HG02943 (cell line): Measurements from ENCODE around the gene DNM2.

ENCODE experiments used
- ATAC-seq: cut with Tn5 transposase; IDR thresholded peaks from one replicate; pipeline ENCODE4 v1.9.1; 2021; ENCODE audit warnings: mild to moderate bottlenecking, low read depth, moderate library complexity; ENCODE audit not compliant: unreplicated experiment

The DNM2 gene

DNA sequence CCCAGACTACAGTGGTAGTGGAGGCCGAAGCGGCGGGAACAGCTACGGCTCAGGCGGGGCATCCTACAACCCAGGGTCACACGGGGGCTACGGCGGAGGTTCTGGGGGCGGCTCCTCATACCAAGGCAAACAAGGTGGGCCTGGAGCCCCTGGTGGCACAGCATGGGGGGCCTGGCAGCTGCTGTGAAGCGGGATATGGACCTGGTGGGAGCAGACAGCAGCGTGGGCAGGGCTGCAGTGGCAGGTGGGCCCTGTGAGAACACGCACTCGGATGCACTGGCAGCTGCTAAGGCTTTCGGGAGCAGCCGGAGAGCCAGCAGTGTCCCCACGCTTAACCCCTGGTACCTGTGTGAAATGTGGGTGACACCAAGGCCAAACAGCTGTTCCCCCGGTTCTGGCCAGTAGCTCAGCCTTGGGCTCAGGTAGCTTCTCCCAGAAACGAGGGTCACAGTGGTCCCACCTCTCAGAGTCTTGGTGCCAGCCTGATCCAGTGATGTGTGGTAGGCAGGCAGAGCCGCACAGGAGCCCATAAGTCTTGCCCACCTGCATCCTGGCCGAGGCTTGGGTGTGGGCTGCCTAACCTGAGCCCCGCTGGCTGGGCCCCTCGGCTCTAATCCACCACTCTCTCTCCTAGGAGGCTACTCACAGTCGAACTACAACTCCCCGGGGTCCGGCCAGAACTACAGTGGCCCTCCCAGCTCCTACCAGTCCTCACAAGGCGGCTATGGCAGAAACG is 29.2 kb upstream of the DNM2 start:
- ATAC-seq: no peak

DNA sequence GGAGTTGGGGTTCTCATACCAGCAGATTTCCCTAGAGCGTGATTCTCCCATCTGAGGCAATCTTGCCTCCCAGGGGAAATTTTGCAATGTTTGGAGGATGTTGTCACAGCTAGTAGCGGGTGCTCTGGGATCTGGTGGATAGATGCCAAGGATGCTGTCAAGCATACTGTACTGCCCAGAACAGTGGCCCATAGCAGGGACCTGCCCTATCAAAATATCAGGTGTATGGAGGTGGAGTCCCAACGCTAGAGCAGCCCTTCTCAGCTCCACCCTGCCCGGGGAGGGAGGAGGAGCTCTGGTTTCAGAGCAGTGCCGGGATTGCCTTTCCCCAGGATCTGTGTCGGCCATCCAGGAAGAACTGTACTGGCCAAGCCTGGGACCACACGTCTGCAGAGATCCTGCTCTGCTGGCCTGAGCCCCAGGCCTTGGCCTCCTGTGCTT is 27.5 kb upstream of the DNM2 start:
- ATAC-seq: no peak

DNA sequence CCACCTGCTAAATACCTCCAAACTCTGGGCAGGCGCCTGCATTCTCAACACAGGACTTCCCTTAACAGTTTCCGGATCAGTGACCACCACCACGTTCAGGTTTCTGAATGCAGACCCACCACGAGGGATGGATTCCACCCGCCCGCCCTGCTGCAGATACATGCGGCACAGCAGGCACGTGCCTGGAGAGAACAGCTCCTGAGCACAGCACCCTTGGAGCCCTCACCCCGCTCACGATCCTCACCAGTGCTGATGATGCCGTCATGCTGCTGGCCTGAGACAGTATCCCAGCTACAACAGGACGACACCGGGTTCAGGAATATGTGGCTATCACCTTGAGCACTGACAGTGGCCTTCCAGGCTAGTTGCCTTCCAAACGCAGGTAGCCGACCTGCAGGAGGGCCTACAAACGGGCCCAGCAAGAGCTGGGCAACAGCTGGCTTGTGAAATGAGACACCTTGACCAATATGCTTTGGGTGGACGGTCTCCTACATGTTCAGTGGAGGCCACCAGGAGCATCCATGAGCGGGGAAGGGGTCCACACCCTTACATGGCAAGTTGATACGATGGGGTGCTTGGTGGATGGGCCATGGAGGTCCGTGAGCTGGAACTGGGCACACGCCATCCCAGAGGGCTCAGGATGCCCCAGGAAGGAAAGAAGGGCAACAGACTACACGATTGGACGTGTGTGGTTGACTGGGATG is 26.5 kb upstream of the DNM2 start:
- no peak for ATAC-seq

DNA sequence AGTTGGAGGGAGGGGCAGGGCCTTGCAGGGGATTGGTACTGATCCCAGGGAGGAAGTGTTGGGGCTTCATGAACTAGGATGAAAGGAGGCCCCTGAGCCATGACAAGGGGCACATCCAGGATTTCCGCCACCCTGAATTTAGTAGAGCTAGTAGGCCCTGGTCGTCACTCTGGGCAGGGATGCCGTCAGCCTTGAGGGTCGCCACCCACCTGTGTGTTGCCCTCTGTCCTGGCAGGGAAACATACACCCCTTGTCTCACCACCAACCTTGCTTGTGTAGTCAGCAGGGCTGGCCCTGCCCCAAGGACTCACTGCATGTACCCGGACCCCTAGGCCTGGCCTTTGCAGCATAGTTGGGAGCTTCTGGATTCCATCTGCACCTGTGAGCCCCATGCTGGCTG is 26.0 kb upstream of the DNM2 start:
- ATAC-seq: no peak

DNA sequence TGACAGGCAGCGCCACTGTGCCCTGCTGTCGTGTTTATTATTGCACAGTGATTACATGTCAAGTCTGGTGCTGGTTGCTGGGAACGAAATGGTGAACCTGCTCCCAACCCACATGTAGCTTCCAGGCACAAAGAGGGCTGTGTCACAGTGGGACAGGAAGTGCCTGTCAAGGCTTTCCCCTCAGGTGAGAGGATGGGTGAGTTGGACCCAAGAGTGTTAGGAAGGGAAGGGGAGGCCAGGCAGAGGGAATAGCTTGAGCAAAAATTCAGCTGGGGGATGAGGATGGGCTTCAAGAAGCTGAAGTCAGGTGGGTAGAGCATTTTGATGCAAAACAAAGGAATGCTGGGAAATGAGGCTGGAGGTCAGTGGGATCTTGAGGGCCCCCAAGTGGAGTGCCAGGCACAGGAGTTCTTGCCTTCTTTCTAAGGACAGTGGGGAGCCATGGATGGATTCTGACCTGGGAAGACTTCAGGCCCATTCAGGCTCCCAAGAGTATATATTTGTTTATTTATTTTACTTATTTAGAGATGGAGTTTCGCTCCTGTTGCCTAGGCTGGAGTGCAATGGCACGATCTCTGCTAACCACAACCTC is 25.1 kb upstream of the DNM2 start:
- ATAC-seq: no peak

DNA sequence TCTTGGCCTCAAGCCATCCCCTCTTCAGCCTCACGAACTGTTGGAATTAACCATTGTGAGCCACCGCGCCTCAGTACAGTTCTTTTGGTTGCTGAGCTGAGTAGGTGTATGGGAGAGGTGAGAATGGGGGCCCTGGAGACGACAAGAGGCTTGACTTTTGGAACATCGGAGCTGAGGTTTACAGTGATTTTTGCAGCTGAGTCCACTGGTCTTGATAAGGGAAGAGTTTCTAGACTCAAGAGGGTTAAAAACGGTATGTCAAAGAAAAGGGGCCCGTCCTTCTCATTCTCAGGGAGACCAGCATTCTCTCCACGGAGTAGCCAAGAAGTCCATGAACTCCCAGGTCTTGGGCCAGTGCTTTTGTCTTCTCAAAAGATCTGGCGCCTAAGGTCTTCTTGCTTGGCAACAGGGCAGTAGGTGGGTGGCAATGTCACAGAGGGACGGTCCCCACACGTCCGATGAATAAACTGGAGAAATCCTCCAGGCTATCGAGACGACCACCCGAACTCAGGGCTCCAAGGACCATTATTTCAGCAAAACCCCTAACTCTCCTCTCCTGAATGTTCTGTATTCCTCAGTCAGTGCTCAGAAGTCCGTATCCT is 23.1 kb upstream of the DNM2 start:
- no peak for ATAC-seq

DNA sequence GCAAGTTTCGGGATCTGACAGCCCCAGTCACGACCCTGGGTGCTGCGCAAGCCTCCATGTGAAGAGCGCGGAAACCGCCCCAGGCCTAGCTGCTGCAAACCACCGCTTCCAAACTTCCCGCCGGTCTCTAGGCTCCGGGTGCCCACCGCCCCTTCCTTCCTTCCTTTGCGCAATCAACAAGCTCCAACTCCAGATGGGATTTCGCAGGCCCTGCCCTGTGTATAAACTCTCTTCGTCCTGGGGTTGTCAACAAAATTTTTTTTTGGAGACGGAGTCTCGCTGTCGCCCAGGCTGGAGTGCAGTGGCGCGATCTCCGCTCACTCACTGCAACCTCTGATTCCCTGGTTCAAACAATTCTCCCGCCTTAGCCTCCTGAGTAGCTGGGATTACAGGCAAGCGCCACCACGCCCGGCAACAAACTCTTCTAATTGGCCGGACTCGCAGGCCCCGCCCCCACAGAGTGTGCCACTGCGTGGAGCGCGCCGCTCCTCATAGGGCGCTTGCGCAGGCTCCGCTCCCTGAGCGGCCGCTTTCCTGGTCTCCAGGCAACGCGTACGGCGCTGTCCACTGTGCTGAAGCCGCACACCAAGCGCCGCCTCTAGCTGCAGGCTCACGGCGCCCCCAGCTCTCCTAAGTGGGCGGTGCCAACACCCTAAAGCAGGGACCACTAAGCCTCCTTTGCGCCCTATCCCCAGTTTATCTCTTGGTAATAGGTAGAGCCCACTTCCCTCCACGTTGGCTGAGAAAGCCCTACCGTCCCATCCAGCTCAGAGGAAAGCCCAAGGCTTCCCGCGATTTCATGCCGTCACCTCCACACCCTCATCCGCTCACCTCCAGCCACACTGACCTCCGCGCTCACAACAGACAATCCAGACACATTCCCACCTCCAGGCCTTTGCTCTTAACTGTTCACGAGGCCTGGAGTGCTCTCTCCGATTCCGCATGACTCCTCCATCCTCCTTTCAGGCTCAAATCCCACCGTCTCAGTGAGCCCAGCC is 22.2 kb upstream of the DNM2 start:
- ATAC-seq: no peak

DNA sequence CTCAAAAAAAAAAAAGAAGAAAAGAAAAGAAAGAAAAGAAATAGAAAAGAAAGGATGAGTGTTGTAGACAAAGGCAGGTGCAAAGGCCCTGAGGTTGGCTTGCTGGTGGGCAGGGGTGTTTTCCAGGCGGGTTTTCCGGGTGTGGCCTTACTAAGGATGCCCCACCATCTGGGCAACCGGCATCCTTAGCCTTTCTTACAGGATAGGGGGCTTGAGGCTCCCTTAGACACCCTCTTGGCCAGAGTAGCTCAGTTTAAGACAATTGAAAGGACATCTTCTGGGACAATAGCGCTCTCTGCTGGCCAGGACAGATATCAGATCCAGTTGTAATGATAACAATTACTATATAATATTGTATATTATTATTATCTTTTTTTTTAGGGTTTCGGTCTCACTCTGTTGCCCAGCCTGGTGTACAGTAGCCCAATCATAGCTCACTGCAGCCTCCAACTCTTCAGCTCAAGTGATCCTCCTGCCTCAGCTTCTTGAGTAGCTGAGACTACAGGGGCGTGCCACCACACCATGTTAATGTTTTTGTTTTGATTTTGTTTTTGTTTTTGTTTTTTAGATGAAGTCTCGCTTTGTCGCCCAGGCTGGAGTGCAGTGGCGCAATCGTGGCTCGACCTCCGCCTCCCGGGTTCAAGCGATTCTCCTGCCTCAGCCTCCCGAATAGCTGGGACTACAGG is 18.1 kb upstream of the DNM2 start:
- ATAC-seq: no peak

DNA sequence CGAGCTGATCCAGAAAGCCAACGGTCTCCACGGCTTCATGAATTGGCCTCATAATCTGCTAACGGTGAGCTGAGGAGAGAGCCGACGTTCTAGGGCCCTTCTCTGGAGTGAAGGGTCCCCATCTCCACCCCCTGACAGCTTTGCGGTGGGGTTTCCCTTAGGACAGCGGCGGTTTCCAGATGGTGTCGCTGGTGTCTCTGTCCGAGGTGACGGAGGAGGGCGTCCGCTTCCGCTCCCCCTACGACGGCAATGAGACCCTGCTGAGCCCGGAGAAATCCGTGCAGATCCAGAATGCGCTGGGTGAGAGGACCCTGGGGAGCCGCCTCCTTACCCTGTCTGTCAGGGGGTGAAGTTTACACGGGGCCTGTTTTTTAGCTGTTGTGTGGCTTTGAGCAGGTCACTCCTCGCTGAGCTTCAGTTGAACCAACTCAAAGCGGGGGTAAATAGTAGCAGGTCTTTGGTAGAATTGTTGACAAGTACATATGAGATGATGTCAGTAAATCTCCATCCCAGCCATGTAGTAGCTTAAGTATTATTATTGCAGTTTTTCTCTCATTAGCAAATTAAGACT is 15.8 kb upstream of the DNM2 start:
- ATAC-seq: no peak

DNA sequence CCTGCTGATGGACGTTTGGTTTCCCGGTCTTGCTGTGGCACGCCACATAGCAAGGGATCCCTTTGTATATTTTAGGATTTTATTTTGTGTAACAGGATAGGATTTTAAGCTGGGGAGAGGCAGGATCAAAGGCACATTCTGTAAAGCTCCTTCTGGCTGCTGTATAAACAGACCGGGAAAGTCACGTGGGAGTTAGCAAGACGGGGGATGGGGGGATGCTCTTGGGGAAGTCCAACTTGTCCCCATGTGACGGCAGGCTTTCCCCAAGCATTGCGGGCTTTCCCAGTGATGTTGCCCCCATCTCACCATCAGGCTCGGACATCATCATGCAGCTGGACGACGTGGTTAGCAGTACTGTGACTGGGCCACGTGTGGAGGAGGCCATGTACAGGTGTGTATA is 10.9 kb upstream of the DNM2 start:
- no peak for ATAC-seq

DNA sequence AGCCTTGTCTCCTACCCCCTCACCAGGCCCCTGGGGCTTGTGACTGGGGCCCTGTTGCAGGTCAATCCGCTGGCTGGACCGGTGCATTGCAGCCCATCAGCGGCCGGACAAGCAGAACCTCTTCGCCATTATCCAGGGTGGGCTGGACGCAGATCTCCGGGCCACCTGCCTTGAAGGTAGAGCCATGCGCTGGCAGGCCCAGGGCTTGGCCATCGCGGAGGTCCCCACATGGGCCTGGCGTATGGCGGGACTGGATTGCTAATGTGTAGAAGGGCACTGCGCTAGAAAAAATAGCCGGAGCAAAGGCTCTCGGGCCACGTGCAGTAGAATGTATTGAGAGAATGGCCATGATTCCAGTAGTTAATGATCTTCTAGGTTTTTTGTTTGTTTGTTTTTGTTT is 10.4 kb upstream of the DNM2 start:
- no peak for ATAC-seq

DNA sequence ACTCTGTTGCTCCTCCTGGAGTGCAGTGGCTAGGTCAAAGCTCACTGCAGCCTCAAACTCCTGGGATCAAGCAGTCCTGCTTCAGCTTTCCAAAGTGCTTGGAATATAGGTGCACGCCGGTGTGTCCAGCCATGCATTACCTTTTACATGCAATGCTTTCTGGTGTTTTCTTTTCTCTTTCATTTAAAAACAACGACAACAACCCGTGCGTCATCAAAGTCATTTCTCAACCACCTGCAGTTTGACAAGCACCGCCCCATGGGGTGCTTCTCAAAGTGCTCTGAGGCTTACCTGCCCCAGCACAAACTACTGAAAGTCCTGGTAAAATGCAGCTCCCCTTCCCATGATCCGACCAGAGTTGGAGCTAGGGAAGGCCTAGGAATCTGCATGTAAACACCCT is 9.6 kb upstream of the DNM2 start:
- ATAC-seq: no peak

DNA sequence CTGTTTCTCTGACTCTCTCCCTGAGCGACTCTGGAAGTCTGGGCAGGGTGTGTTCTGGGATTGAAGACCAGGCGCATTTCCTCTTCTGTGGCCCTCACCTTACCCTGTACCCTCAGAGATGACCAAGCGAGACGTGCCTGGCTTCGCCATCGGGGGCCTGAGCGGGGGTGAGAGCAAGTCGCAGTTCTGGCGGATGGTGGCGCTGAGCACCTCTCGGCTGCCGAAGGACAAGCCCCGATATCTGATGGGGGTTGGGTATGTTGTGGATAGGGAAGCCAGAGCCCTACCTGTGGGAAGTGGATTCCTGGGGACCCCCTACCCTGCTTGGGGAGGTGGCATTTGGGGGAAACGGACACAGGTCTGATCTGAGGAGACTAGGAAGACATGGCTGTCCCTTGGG is 5.8 kb upstream of the DNM2 start:
- ATAC-seq: no peak

DNA sequence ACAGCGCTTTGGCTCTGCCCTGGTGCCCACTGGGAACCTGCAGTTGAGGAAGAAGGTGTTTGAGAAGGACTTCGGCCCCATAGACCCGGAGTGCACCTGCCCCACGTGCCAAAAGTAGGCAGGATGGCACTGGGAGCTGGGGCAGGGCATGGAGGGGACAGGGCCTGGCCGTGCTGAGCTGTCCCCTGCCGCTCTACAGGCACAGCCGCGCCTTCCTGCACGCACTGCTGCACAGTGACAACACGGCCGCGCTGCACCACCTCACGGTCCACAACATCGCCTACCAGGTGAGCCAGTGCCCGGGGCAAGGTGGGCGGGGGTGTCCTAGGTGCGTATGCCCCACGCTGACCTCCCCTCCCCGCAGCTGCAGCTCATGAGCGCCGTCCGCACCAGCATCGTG is 5.1 kb upstream of the DNM2 start:
- no peak for ATAC-seq

DNA sequence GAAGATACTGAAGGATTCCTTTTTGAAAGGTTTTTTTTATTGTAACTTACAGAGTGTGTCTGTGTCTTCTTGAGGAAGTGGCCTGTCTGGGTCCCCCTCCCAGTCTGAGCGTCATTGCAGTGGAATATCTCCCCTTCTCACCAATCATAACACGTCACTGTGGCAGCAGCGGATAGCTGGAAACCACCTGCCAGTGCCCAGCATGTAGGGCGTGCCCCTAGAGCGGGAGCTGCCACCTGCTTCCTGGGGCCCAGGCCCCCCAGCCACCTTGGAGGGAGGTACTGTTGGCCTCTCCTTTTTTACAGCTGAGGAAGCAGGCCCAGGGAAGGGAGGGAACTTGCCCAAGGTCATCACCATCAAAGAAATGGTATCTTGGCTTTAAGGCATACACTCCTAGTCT is 4.6 kb upstream of the DNM2 start:
- ATAC-seq: no peak

DNA sequence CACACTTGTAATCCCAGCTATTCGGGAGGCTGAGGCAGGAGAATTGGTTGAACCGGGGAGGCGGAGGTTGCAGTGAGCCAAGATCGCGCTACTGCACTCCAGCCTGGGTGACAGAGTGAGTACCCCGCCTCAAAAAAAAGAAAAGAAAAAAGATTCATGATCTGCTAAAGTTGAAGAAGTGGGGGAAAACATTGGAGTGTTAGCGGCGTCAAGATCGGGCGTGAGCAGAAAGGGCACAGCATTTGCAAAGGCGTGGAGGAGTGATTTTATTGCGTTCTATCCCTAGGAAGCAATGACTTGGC is 874 bp upstream of the DNM2 start:
- no peak for ATAC-seq

DNA sequence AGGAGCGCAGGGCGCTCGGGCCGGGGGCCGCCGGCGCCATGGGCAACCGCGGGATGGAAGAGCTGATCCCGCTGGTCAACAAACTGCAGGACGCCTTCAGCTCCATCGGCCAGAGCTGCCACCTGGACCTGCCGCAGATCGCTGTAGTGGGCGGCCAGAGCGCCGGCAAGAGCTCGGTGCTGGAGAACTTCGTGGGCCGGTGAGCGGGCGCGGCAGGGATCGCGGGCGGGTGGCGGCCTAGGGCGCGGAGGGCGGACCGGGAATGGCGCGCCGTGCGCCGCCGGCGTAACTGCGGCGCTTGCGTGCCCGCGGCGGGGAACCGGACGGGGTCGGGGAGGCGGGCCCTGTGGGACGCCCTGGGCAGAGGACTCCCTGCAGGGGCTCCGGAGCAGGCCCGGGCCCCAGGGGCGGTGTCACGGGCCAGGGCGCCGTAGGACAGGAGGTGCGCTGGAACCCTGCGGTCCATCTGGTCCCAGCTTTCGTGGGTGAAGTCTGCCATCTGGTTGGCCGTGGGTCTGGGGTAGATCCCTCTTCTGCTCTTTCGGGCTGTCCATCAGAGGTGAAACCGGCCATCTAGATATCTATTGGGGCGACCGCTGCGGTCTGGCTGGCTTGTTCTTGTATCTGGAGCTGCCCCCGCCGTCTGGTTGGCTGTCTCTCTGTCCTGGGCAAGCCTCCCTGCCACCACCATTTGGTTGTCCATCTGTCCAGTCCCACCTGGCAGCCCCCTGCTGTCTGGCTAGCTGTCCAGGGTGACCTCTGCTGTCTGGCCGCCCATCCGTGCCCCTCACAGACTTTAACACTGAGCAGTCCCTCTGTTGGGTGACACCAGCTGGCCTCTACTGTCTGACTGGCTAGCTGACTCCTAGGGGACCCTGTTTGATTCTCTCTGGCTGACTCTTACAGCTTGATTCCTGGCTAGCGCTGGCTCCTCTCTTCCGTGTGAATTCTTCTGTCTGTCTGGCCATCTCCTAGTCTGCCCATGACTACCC is 622 bp downstream of the DNM2 start:
- ATAC-seq: peak; percentile 3

DNA sequence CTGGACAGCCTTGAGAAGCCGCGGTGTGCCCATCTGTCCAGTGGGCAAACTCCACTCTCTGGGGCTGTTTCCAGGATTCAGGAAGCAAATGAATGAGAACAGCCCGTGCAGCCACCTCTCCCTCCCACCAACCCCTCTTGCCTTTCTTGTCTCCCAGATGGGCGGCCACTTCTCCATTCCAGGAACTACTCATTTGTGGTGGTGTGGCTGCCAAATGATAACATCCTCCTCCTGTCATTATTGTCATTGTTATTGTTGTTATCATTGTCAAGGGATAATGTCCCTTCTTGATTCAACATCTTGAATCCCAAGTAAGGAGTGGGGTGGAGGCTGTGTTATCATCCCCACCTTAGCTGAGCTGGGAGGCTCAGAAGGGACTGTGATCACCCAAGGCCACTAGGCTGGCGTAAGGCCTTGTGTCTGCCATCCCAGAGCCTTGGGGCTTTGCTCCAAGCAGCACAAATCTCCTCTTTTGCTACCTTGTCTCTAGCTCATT is 1.6 kb downstream of the DNM2 start:
- no peak for ATAC-seq
